Nephron (organoid): ENCODE measurements around the gene MYO18A.

Experiments used
- H3K27ac Mint-ChIP-seq, 3 experiments: 2 replicates each; pipeline ENCODE4 v1.8.0; 2020; ENCODE audit warnings: mixed read lengths in 3 of 3, mild to moderate bottlenecking in 2 of 3, moderate library complexity in 1 of 3
- H3K27me3 Mint-ChIP-seq: 2 replicates; pipeline ENCODE4 v1.8.0; 2021; ENCODE audit warnings: low read depth, mild to moderate bottlenecking, moderate library complexity, mixed read lengths
- H3K36me3 Mint-ChIP-seq: 2 replicates; pipeline ENCODE4 v1.8.0; 2020; ENCODE audit warnings: low read depth, mixed read lengths
- H3K4me1 Mint-ChIP-seq: 2 replicates; pipeline ENCODE4 v1.8.0; 2020; ENCODE audit warnings: mixed read lengths
- H3K4me3 Mint-ChIP-seq, 3 experiments: 2 replicates each; pipeline ENCODE4 v1.8.0; 2020; ENCODE audit warnings: mild to moderate bottlenecking in 3 of 3, mixed read lengths in 3 of 3, moderate library complexity in 2 of 3
- H3K9me3 Mint-ChIP-seq: 2 replicates; pipeline ENCODE4 v1.8.0; 2020; ENCODE audit warnings: mixed read lengths
- TF ChIP-seq, protein P1 (sequence below), 3 experiments: fragments of 200-600 bp; sonication (generic); IDR thresholded peaks; one replicate each; pipeline ENCODE4 v1.5.0; 2021; ENCODE audit warnings: antibody characterized with exemption in 3 of 3; ENCODE audit not compliant: unreplicated experiment in 3 of 3

Gene MYO18A

GRCh38 chr17:29156781-29157180 is 23.4 kb downstream of the MYO18A start:
- TF ChIP-seq, protein P1, sequence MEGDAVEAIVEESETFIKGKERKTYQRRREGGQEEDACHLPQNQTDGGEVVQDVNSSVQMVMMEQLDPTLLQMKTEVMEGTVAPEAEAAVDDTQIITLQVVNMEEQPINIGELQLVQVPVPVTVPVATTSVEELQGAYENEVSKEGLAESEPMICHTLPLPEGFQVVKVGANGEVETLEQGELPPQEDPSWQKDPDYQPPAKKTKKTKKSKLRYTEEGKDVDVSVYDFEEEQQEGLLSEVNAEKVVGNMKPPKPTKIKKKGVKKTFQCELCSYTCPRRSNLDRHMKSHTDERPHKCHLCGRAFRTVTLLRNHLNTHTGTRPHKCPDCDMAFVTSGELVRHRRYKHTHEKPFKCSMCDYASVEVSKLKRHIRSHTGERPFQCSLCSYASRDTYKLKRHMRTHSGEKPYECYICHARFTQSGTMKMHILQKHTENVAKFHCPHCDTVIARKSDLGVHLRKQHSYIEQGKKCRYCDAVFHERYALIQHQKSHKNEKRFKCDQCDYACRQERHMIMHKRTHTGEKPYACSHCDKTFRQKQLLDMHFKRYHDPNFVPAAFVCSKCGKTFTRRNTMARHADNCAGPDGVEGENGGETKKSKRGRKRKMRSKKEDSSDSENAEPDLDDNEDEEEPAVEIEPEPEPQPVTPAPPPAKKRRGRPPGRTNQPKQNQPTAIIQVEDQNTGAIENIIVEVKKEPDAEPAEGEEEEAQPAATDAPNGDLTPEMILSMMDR (IDR thresholded peaks at IDR 0.05; ENCODE audit: unreplicated experiment in 3 of 3), result no peak
- Mint-ChIP-seq H3K9me3 (no peaks in the 10 kb centered on the region), H3K4me1 (peaks cover 69% of the 10 kb centered on the region), H3K36me3 (no peaks in the 10 kb centered on the region), H3K27me3 (no peaks in the 10 kb centered on the region), H3K27ac (peak overlapping the region; percentile 91 to 96 (median 92)), H3K4me3 (no peak overlapping the region)

DNA sequence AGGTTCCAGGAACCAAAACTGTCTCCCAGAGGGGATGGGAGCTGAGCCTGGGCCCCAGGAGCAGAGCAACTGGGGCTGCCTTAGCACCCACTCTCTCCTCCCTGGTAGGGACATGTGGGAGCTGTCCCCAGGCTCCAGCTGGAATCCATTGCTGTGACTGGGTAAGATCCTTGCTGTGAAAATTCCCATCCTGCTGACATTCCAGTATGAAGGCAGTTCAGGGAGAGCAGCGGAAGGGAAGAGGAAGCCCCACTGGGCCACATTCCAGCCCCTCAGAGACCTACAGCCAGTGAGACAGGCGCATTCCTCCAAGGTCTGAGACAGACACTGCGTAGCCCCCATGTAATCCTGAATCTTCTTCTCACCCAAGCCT is 24.2 kb downstream of the MYO18A start:
- no peaks in the 10 kb centered on the region for H3K27me3 Mint-ChIP-seq
- H3K9me3 Mint-ChIP-seq, result no peaks in the 10 kb centered on the region
- no peaks in the 10 kb centered on the region for H3K36me3 Mint-ChIP-seq
- TF ChIP-seq, protein P1 (IDR thresholded peaks at IDR 0.05; ENCODE audit: unreplicated experiment in 3 of 3), result no peak
- peak overlapping the region in 2 of 3 experiments; percentile 12 to 15 for H3K4me3 Mint-ChIP-seq
- peak overlapping the region; percentile 91 to 96 (median 92) for H3K27ac Mint-ChIP-seq
- H3K4me1 Mint-ChIP-seq, result peaks cover 74% of the 10 kb centered on the region

DNA sequence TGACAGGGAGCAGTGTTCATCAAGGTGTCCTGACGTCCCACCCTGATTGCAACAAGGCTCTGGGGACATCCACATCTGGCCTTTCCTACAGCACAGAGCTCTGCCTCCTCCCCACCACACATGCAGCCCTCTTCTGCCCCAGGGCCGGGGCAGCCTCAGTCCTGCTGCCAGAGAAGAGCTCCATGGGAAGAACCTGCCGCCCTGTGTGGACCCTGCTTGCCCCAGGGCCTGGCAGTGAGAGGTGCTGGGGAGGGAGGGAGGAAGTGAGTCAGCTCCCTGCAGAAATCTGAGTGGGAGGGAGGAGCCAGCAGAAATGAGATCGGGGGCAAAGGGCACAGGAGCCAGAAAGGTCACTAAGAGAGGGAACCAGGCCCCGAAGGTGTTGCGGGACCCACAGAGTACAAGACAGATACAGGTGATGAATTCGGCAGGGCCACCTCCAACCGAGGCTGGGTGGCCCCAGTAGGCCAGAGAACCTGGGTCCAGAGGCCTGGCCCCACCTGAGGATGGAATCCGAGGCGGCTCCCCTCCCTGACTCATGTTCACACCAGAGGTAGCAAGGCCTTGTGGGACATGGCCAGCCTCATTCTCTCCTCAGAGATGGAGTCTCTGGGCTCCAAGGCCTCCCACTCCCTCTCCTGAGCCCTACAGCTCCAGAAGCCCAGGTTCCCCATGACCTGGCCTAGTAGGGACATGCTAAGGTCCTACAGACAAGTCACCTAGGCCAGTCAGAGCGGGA is 24.8 kb downstream of the MYO18A start:
- H3K27me3 Mint-ChIP-seq, result peaks cover 4% of the 10 kb centered on the region
- no peaks in the 10 kb centered on the region for H3K36me3 Mint-ChIP-seq
- no peaks in the 10 kb centered on the region for H3K9me3 Mint-ChIP-seq
- H3K27ac Mint-ChIP-seq, result peak overlapping the region; percentile 91 to 96 (median 92)
- TF ChIP-seq, protein P1 (IDR thresholded peaks at IDR 0.05; ENCODE audit: unreplicated experiment in 3 of 3), result no peak
- peaks cover 79% of the 10 kb centered on the region for H3K4me1 Mint-ChIP-seq
- no peak overlapping the region for H3K4me3 Mint-ChIP-seq

DNA sequence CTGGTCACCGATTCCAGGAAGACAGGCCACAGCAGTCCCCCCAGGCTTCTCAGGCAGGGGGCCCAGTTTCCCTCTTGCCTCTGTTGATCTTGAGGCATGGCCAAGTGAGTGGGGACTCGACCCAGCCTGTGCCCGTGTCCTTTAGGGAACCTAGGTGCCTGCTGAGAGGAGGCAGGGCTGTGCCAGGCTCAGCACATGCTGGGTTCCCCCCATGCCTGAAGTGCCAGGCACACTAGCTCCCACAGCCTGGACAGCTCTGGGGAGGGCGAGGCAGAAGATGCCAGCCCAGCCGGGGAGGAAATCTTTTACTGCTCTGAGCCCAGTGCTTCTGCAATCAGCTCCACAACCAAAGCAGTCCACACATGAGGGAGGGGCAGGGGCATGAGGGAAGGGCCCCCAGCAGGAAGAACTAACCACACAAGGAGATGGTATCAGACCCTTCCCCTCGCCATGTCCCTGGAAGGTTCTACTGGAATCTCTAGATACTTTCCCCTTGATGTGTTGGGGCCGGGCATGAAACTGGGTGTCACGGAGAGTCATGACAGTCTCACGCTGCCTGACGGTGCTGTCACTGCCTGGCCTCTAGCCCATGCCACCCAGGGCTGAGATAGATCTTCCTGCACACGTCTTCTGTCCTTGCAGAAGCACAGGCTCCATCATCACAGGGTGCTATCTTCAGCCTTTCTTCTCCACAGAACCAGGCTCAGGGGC is 25.5 kb downstream of the MYO18A start:
- peak overlapping the region; percentile 55 to 96 (median 91) for H3K27ac Mint-ChIP-seq
- H3K27me3 Mint-ChIP-seq, result peaks cover 4% of the 10 kb centered on the region
- TF ChIP-seq, protein P1 (IDR thresholded peaks at IDR 0.05; ENCODE audit: unreplicated experiment in 3 of 3), result no peak
- no peak overlapping the region for H3K4me3 Mint-ChIP-seq
- H3K36me3 Mint-ChIP-seq, result no peaks in the 10 kb centered on the region
- peaks cover 78% of the 10 kb centered on the region for H3K4me1 Mint-ChIP-seq
- no peaks in the 10 kb centered on the region for H3K9me3 Mint-ChIP-seq

GRCh38 chr17:29151567-29151966 is 28.6 kb downstream of the MYO18A start:
- Mint-ChIP-seq H3K4me1 (peaks cover 77% of the 10 kb centered on the region), H3K27me3 (peaks cover 4% of the 10 kb centered on the region), H3K4me3 (peak overlapping the region in 2 of 3 experiments; percentile 45 to 55), H3K36me3 (no peaks in the 10 kb centered on the region), H3K27ac (peak overlapping the region; percentile 6 to 61 (median 47)), H3K9me3 (no peaks in the 10 kb centered on the region)
- TF ChIP-seq, protein P1 (IDR thresholded peaks at IDR 0.05; ENCODE audit: unreplicated experiment in 3 of 3), result no peak
